Muscle of arm (tissue), 14 donors: ENCODE measurements around the gene HSPB3. TPM values are rescaled to one million over a fixed set of nuclear protein-coding genes. Genes with fewer than 3 reads are reported as not detected.
"Not testable (repeated sequence)": the region's sequence is repeated elsewhere in the genome, so short reads cannot be mapped to it uniquely, and the experiment has no call there.

Experiments used
- DNase-seq: peaks from one replicate; pipeline ENCODE4 v3.0.0-alpha.2; 2013
- long read RNA-seq, 11 donors: transcript quantifications; one replicate each; lab custom pipeline, GENCODE V29; 2026
- polyA plus RNA-seq, 12 donors: library from polyadenylated mRNA; unstranded; fragments of 120-200 nt; gene quantifications; one replicate each; pipeline ENCODE4 v1.2.1, GENCODE V29; 2013; ENCODE audit not compliant: insufficient read length in 12 of 12

HSPB3 gene, protein sequence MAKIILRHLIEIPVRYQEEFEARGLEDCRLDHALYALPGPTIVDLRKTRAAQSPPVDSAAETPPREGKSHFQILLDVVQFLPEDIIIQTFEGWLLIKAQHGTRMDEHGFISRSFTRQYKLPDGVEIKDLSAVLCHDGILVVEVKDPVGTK
- polyA plus RNA-seq = 100 to 1,000 TPM in 9 of 12 donors, 10 to 100 TPM in 2, not detected in 1; 50.4 to 216 (median 123) TPM
- long read RNA-seq, donor 1, partial matches to known transcripts = 0 of 1 reads
- long read RNA-seq, donor 1, other reads (novel, unspliced or antisense) = 0 of 1 reads
- long read RNA-seq, donor 2, transcript HSPB3-201 (1 exons, 784 nt) = major isoform, 157 of 157 reads
- long read RNA-seq, donor 2, partial matches to known transcripts = 0 of 157 reads
- long read RNA-seq, donor 2, other reads (novel, unspliced or antisense) = 0 of 157 reads
- long read RNA-seq, donor 3, transcript HSPB3-201 (1 exons, 784 nt) = major isoform, 54 of 54 reads
- long read RNA-seq, donor 3, partial matches to known transcripts = 0 of 54 reads
- long read RNA-seq, donor 3, other reads (novel, unspliced or antisense) = 0 of 54 reads
- long read RNA-seq, donor 4, transcript HSPB3-201 (1 exons, 784 nt) = major isoform, 46 of 46 reads
- long read RNA-seq, donor 4, partial matches to known transcripts = 0 of 46 reads
- long read RNA-seq, donor 4, other reads (novel, unspliced or antisense) = 0 of 46 reads
- long read RNA-seq, donor 5, transcript HSPB3-201 (1 exons, 784 nt) = major isoform, 156 of 156 reads
- long read RNA-seq, donor 5, partial matches to known transcripts = 0 of 156 reads
- long read RNA-seq, donor 5, other reads (novel, unspliced or antisense) = 0 of 156 reads
- long read RNA-seq, donor 6, transcript HSPB3-201 (1 exons, 784 nt) = major isoform, 105 of 105 reads
- long read RNA-seq, donor 6, partial matches to known transcripts = 0 of 105 reads
- long read RNA-seq, donor 6, other reads (novel, unspliced or antisense) = 0 of 105 reads
- long read RNA-seq, donor 7, transcript HSPB3-201 (1 exons, 784 nt) = major isoform, 85 of 85 reads
- long read RNA-seq, donor 7, partial matches to known transcripts = 0 of 85 reads
- long read RNA-seq, donor 7, other reads (novel, unspliced or antisense) = 0 of 85 reads
- long read RNA-seq, donor 8, transcript HSPB3-201 (1 exons, 784 nt) = major isoform, 97 of 97 reads
- long read RNA-seq, donor 8, partial matches to known transcripts = 0 of 97 reads
- long read RNA-seq, donor 8, other reads (novel, unspliced or antisense) = 0 of 97 reads
- long read RNA-seq, donor 9, transcript HSPB3-201 (1 exons, 784 nt) = major isoform, 68 of 68 reads
- long read RNA-seq, donor 9, partial matches to known transcripts = 0 of 68 reads
- long read RNA-seq, donor 9, other reads (novel, unspliced or antisense) = 0 of 68 reads
- long read RNA-seq, donor 10, transcript HSPB3-201 (1 exons, 784 nt) = major isoform, 93 of 93 reads
- long read RNA-seq, donor 10, partial matches to known transcripts = 0 of 93 reads
- long read RNA-seq, donor 10, other reads (novel, unspliced or antisense) = 0 of 93 reads
- long read RNA-seq, donor 11, transcript HSPB3-201 (1 exons, 784 nt) = major isoform, 221 of 221 reads
- long read RNA-seq, donor 11, partial matches to known transcripts = 0 of 221 reads
- long read RNA-seq, donor 11, other reads (novel, unspliced or antisense) = 0 of 221 reads

DNA sequence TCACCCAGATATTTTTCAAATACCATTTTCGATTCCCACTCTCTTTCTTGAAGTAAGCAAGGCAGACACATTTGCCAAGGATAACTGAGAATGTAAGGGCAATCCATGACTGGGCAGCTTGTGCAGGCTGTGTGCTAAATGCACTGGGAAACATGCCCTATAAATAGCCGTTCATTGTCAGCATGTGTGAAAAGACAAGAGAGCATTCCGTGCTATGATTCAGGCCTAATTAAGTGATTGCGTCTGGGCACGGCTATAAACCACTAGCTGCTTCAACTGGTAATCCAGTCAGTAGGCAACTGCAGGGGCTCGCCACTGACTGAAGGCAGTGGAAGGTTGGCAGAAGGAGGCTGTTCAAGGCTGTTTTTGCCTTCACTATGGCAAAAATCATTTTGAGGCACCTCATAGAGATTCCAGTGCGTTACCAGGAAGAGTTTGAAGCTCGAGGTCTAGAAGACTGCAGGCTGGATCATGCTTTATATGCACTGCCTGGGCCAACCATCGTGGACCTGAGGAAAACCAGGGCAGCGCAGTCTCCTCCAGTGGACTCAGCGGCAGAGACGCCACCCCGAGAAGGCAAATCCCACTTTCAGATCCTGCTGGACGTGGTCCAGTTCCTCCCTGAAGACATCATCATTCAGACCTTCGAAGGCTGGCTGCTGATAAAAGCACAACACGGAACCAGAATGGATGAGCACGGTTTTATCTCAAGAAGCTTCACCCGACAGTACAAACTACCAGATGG, at the start of gene HSPB3:
HSPB3 (plus strand) TSS at position 287 of the 745 bp plus-strand sequence; CDS start at position 378, 91 bp downstream.
- DNase-seq = no peak

DNA sequence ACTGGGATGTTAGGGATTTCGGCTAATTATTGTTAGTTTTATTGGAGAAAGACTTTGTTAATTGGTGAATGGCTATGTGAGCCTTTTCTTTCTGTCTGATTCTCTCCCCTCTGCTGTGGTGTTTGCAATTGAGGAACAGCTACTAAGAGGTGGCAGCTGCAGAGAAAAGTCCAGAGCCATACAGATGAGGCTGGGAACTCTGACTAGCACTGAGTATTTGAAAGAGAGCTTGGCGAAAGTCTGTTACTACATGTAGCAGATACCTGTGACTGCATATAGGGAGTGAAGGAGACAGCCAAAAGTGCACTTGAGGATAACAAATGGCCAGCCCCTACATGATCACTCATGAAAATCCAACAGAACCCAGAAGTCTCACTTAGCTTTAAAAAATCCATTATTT, 44.3 kb upstream of the HSPB3 start:
- DNase-seq = no peak

DNA sequence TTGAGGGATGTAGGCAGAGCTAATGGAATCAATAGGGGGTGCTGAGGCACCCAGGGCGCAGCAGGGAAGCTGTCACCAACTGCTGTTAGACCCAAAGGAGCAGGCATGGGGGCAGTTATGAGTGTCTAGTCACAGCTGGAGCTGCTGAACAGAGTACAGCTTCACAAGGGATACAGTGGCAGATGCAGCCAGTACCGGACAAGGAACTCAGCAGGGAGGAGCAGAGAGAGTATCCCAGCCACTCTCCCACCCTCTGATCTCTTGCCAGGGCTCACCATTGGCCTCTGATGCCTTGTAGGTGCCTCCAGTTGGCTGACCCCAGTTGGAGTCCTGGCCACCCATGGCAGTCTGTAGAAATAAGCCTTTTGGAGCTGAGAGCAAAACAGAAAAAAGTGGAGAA, 42.6 kb upstream of the HSPB3 start:
- no peak for DNase-seq

DNA sequence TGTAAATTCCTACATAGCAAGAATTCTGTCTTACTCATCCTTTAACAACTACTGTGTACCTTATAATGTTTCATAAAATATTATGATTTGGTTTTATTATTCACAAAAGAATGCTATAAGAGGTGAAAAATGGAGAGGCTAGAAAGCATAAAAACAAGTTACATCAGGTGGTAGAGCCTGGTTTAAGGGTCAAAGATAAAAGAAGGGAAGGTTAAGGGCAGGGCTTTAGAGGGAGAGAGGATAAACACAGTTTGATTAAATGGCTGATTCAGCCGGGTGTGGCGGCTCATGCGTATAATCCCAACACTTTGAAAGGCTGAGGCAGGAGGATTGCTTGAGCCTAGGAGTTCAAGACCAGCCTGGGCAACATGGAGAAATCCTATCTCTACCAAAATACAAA, 40.4 kb upstream of the HSPB3 start:
- no peak for DNase-seq

DNA sequence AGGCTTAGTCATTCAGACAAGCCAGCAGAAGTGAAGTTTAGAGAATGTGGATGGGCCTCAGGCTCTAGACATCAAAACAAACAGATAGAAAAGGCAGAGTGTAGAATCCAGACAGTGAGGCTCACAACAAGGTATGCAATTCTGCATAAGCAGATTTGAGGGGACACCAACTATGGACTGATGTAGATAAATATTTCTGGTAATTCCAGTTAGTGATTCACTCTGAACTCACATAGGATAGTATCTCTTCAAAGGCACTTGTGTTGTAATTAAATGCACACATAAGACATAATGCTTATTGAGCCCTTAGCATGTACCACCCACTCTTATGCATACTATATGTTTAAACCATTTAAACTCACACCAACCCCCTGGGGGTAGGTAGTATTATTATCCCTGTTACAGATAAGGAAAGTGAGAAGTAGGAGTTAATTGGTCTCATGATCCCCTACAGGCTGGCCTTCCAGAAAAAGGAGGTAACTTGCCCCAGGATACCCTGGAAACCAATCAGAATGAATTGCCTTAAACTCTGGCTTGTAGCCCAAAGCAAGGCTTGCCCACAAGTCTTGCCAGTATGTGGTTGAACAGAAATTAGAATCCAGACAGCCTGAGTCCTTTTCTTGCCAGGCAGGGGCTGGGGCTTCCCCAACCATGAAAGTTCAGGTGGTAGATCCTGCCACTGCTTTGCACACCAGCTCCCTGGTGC, 39.5 kb upstream of the HSPB3 start:
- DNase-seq = no peak

DNA sequence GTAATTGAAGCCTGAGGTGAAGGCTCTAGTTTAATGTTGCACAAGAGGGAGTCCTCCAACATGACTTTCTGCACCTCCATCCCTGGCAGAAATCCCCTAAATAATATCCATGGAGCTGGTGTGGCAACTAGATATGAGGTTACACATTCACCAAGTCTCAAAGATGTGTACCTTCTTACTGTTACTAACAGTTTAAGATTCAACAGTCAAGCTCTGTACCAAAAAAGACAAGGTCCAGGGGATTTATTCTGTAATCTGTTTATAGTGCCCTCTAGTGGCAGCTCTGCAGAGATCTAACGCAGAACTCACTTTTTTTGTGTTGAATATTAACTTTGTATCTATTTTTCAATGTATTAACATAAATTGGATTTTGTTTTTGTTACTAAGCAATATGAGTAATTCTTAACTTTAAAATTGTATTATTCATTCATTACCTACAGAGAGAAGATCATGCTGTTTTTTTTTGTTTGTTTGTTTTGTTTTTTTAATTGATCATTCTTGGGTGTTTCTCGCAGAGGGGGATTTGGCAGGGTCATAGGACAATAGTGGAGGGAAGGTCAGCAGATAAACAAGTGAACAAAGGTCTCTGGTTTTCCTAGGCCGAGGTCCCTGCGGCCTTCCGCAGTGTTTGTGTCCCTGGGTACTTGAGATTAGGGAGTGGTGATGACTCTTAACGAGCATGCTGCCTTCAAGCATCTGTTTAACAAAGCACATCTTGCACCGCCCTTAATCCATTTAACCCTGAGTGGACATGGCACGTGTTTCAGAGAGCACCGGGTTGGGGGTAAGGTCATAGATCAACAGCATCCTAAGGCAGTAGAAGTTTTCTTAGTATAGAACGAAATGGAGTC, 35.7 kb upstream of the HSPB3 start:
- peak; percentile 52 for DNase-seq

DNA sequence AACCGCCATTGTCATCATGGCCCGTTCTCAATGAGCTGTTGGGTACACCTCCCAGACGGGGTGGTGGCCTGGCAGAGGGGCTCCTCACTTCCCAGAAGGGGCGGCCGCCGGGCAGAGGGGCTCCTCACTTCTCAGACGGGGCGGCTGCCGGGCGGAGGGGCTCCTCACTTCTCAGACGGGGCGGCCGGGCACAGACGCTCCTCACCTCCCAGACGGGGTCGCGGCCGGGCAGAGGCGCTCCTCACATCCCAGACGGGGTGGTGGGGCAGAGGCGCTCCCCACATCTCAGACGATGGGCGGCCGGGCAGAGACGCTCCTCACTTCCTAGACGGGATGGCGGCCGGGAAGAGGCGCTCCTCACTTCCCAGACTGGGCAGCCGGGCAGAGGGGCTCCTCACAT, 35.0 kb upstream of the HSPB3 start:
- DNase-seq = not testable (repeated sequence)

DNA sequence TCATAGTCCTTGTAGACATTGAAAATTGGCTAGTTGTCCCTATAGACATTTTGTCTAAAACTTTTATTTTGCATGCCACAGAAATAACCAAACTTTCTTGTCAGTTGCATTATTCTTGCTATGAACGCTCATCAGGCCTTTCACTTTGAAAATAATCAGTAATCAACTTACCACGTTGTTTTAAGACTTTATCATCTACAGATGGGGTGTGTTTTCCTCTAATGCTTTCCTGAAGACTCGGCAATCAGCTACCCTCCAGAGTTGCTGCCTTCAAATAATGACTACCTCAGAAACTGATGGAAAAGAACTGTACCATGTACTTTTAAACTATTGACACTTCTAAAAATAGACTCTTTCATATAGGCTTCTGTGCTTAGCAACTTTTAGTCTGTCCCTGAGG, 33.5 kb upstream of the HSPB3 start:
- no peak for DNase-seq

DNA sequence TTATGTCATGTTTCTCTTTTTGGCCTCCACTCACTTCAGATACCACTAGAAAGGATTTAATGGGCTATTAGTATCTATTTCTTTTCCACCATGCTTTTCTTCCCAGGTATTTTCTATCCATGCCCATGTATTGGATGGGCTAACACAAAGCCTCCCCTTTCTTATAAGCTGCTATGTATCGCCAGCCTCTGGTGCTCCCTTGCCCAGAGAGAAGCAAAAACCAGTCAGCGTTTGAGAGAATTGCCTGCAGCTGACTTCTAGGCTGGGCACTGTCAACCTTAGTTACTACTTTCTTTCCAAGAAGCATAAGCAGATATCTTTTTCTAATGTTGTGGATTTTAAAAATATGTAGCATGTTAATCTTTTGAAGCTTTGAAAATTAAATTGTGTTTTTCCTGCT, 30.2 kb upstream of the HSPB3 start:
- DNase-seq = no peak

DNA sequence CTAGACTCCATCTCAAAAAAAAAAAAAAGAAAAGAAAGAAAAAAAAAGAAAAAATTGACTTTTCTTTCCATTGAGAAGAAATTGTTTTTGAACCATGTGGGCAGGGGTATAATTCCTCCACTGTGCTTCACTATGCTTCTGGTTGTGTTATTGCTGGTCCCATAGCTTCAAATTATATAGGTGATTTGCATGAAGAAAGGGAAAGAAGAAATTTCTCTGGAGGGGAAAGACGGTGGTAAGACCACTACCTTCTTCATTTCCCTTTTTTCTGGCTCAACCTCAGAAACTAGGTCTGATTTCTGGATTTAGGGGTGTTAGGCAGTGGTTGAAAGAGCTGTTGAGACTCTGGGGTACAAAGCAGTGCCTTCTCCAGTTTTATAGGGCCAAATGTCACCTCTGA, 29.3 kb upstream of the HSPB3 start:
- DNase-seq = no peak

DNA sequence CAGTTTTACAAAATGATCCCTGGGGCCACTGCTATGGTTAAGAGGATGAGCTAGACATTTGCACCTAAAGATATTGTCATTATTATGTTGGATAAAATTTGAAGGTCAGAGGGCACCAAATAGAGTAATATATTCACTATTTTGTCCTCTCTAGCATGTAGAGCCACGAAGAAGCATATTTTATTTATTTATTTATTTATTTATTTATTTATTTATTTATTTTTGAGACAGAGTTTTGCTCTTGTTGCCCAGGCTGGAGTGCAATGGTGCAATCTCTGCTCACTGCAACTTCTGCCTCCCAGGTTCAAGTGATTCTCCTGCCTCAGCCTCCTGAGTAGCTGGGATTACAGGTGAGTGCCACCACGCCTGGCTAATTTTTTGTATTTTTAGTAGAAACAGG, 20.8 kb upstream of the HSPB3 start:
- DNase-seq = not testable (repeated sequence)

DNA sequence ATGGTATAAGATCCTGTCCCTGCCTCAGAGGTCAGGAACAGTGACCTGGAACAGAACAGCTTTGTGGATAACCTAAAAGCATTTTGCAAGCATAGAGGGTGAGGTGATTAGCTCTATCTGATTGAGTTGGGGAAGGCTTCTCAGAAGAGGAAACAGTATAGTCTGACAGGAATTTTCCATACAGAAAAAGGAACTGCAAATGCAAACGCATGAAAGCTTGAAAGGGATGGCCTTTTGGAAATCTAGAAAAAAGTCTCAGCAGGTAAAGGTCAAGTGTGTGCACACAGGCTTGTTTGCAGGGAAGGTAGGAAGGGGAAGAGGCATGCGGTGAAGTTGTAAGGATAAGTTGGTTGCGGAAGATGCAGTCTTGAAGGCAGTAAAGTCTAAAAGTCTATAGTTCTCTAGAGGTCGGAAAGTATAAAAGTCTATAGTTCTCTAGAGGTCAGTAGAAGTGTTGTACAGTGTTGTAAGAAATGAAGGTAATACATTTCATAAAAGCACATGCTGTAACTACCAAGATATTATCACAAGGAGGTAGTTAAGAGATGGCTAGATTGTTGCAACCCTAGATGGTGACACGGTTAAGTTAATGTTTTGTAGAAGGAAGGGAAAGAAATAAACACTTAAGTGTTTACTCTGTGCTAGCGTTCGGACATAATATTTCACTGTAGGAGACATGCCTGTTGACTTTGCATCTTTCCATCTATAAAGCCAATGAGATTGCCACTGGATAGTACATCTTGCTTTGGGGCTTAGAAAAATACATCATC, 16.7 kb upstream of the HSPB3 start:
- no peak for DNase-seq

DNA sequence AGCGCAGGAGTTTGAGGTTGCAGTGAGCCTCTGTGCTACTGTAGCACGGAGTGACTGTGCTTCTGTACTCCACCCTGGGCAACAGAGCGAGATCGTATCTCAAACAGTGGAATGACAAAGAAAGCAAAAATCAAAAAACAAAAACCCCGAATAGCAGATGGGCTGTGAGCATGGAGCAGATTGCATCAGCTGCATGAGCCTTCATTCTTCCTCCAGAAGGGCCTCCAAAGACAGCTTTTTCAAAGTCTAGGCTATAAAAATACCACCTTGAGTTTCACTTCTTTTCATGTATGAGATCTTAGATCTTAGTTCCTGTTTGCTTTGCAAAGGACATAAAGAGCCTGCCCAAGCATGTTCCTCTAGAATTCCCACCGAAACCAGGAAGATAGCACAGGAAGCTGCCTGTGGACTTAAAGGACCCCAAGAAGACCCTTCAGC, 15.0 kb upstream of the HSPB3 start:
- no peak for DNase-seq

DNA sequence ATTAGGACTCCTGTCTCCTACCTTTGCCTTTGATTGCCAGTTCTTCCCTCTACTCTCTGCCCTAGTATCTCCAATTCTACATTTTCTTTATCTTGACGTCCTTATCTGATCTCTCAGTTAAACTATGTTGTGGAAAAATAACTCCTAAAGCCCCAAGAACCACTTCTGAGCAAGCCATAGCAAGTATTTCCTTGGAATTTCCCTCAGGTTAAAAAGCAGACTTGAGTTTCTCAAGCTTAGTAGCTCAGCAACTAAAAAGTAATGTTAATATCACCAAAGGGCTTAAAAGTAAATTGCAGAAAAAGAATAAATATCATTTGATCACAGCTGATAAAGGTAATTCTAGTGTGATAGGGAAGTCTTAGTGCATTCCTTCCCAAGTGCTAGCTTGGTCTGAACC, 13.2 kb upstream of the HSPB3 start:
- DNase-seq = no peak

DNA sequence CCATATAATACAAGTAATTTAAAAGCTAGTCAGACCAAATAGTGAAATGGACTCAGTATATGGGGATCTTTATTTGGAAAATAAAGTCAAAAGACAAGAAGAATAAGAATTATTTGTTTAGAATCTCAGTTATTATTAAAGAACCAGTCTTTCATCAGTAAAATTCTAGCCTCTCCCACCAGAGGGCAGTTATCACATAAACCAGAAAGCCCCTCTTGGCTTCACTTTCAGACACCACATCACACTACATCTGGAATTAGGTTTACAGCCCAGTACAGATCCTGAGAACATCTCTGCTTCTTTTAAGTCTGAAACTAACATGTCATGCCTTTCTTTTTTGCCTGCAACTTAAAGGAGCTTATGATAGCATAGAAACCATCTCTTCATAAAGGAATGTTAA, 12.2 kb upstream of the HSPB3 start:
- peak; percentile 57 for DNase-seq

DNA sequence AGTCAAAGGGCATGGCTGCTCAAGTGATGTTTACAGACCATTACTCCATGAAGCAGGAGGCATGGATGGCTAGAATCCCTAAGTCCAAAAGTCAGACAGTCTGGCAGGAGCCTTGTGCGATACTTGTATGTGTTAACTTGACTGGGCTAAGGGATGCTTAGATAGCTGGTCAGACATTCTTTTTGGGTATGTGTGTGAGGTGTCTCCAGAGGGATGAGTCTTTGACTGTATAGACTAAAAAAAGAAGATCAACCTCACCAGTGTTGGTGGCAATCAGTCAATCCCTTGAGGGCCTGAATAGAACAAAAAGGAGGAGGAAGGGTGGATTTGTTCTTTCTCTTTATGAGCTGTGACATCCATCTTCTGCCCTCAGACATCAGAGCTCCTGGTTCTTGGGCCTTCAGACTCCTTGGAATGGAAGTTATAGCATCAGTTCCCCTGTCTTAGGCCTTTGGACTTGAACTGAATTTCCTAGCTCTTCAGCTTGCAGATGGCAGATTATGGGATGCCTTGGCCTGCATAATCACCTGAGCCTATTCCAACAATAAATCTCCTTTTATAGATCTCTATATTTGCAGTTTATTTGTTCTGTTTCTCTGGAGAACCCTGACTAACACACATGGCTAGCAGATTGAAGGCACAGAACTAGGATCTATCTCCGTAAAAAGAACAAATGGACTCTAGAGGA, 9.7 kb upstream of the HSPB3 start:
- DNase-seq = no peak

DNA sequence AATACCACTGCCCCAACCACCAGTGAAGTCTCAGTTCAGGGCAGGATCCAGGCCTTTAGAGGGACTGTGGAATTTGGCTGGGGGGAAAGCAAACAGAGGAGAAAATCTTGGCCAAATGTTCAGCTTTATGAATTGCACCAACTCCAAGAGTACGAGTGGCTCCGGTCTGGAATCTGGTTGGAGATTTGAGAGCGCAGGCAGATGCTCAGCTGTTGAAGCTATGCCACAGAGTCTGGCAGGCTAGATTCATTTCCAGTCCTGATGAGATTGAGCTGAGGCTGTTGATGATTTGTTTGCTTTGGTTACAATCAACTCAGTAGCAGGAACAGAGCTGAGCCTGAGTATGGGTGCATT, 9.1 kb upstream of the HSPB3 start:
- peak; percentile 77 for DNase-seq
